IMR-90 (cell line): ENCODE results near the gene DZIP1L. TPM values are rescaled to one million over a fixed set of nuclear protein-coding genes. Genes with fewer than 3 reads are reported as not detected.

ENCODE experiments used
- ATAC-seq: fragments of 200-7000 bp; cut with Tn5 transposase; 2 replicates; pipeline ENCODE4 v1.9.1; 2020; ENCODE audit warnings: low read depth, mild to moderate bottlenecking, moderate library complexity
- BruUV-seq: library from RNA; stranded (reverse); fragments of 400-500 nt; replicated peaks from 2 replicates; lab custom pipeline; 2021; lab: Mats Ljungman, UMichigan
- CTCF ChIA-PET: fragments of 300-600 bp; formaldehyde crosslinking; extraction: SDS; loops from one replicate; lab custom pipeline; 2021; ENCODE audit warnings: antibody characterized with exemption; lab: Yijun Ruan, JAX
- POLR2A ChIA-PET: fragments of 300-600 bp; sonication (Branson Sonifier 250); formaldehyde crosslinking; loops from one replicate; lab custom pipeline; 2022; ENCODE audit warnings: antibody characterized with exemption; ENCODE audit not compliant: unreplicated experiment; lab: Charles Lee
- DNase-seq: peaks from one replicate; pipeline ENCODE4 v3.0.0; 2013
- H2AFZ ChIP-seq: replicated peaks from 2 replicates; pipeline ENCODE3; 2013; ENCODE audit warnings: low read length, mild to moderate bottlenecking; ENCODE audit not compliant: poor library complexity
- H2AK5ac ChIP-seq: 2 replicates; pipeline ENCODE4 v1.6.1; 2013; ENCODE audit warnings: low read depth, low read length, inconsistent platforms
- H2AK9ac ChIP-seq: replicated peaks from 2 replicates; pipeline ENCODE3; 2013; ENCODE audit warnings: mild to moderate bottlenecking, low read depth, low read length, moderate library complexity; ENCODE audit not compliant: poor library complexity
- H2BK120ac ChIP-seq: 2 replicates; pipeline ENCODE4 v1.6.1; 2013; ENCODE audit warnings: low read depth, low read length, inconsistent platforms
- H2BK15ac ChIP-seq: 3 replicates; pipeline ENCODE4 v1.6.1; 2013; ENCODE audit warnings: low read depth, low read length, inconsistent platforms
- H2BK20ac ChIP-seq: 2 replicates; pipeline ENCODE4 v1.6.1; 2013; ENCODE audit warnings: low read depth, mild to moderate bottlenecking, inconsistent platforms, low read length, moderate library complexity
- H2BK5ac ChIP-seq: 2 replicates; pipeline ENCODE4 v1.6.1; 2013; ENCODE audit warnings: mild to moderate bottlenecking, low read depth, low read length, inconsistent platforms; ENCODE audit not compliant: poor library complexity, severe bottlenecking
- H3K14ac ChIP-seq: replicated peaks from 2 replicates; pipeline ENCODE4 v1.6.1; 2013; ENCODE audit warnings: low read depth, low read length, inconsistent platforms
- H3K18ac ChIP-seq: 2 replicates; pipeline ENCODE4 v1.6.1; 2013; ENCODE audit warnings: low read depth, low read length, control low read depth
- H3K23ac ChIP-seq: 2 replicates; pipeline ENCODE4 v1.6.1; 2013; ENCODE audit warnings: low read depth, low read length, inconsistent platforms
- H3K27ac ChIP-seq: 2 replicates; pipeline ENCODE4 v1.5.1; 2013; ENCODE audit warnings: mild to moderate bottlenecking, control low read depth, low read length; ENCODE audit not compliant: insufficient read depth
- H3K27me3 ChIP-seq: 2 replicates; pipeline ENCODE4 v1.6.1; 2013; ENCODE audit warnings: low read length; ENCODE audit not compliant: control insufficient read depth, insufficient read depth
- H3K36me3 ChIP-seq: 2 replicates; pipeline ENCODE4 v1.6.1; 2013; ENCODE audit warnings: low read length, mixed read lengths; ENCODE audit not compliant: control insufficient read depth, insufficient read depth
- H3K4ac ChIP-seq: 2 replicates; pipeline ENCODE4 v1.6.1; 2013; ENCODE audit warnings: low read depth, low read length, inconsistent platforms
- H3K4me1 ChIP-seq: 2 replicates; pipeline ENCODE4 v1.6.1; 2013; ENCODE audit warnings: low read length, mixed read lengths; ENCODE audit not compliant: control insufficient read depth, insufficient read depth
- H3K4me2 ChIP-seq: 2 replicates; pipeline ENCODE4 v1.6.1; 2013; ENCODE audit warnings: low read depth, mild to moderate bottlenecking, control low read depth, low read length, moderate library complexity
- H3K4me3 ChIP-seq: 2 replicates; pipeline ENCODE4 v1.5.1; 2013; ENCODE audit warnings: low read depth, mild to moderate bottlenecking, control low read depth, low read length, moderate library complexity; ENCODE audit not compliant: insufficient read depth
- H3K56ac ChIP-seq: 2 replicates; pipeline ENCODE4 v1.6.1; 2013; ENCODE audit warnings: low read length, inconsistent platforms; ENCODE audit not compliant: insufficient read depth; ENCODE audit errors: extremely low read depth
- H3K79me1 ChIP-seq, 2 experiments: 2 replicates each; pipeline ENCODE4 v1.6.1; 2013; ENCODE audit warnings: low read length in 2 of 2, inconsistent platforms in 1 of 2, low read depth in 1 of 2
- H3K9ac ChIP-seq: 2 replicates; pipeline ENCODE4 v1.6.1; 2013; ENCODE audit warnings: low read depth, low read length, control low read depth
- H3K9me1 ChIP-seq: 2 replicates; pipeline ENCODE4 v1.6.1; 2013; ENCODE audit warnings: low read length, inconsistent platforms; ENCODE audit not compliant: insufficient read depth
- H3K9me3 ChIP-seq: 2 replicates; pipeline ENCODE4 v1.6.1; 2013; ENCODE audit warnings: low read length; ENCODE audit not compliant: control insufficient read depth, insufficient read depth
- H4K20me1 ChIP-seq: 2 replicates; pipeline ENCODE4 v1.6.1; 2013; ENCODE audit warnings: low read length, inconsistent platforms; ENCODE audit not compliant: insufficient read depth
- H4K5ac ChIP-seq: 2 replicates; pipeline ENCODE4 v1.6.1; 2013; ENCODE audit warnings: mild to moderate bottlenecking, low read depth, low read length, control low read depth
- H4K8ac ChIP-seq, 2 experiments: 2 replicates each; pipeline ENCODE4 v1.6.1; 2013; ENCODE audit warnings: low read depth in 2 of 2, low read length in 2 of 2, control low read depth in 1 of 2, inconsistent platforms in 1 of 2
- H4K91ac ChIP-seq: 2 replicates; pipeline ENCODE4 v1.6.1; 2013; ENCODE audit warnings: low read depth, low read length, inconsistent platforms; ENCODE audit not compliant: insufficient read depth
- BHLHE40 ChIP-seq: fragments of 150-350 bp; IDR thresholded peaks from 2 replicates; pipeline ENCODE4 v1.6.1; 2016; ENCODE audit warnings: mild to moderate bottlenecking, low read depth, low read length
- CEBPB ChIP-seq: IDR thresholded peaks from 2 replicates; pipeline ENCODE4 v1.6.1; 2012; ENCODE audit warnings: low read depth, low read length, improper control_type of control experiment
- CHD1 ChIP-seq: IDR thresholded peaks from 2 replicates; pipeline ENCODE4 v1.6.1; 2012; ENCODE audit warnings: low read depth, low read length, improper control_type of control experiment
- CTCF ChIP-seq: conservative IDR thresholded peaks from 2 replicates; pipeline ENCODE4 v1.5.1; 2012; ENCODE audit warnings: mild to moderate bottlenecking, low read depth, low read length, improper control_type of control experiment
- ELK1 ChIP-seq: fragments of 150-350 bp; IDR thresholded peaks from 2 replicates; pipeline ENCODE4 v1.6.1; 2016; ENCODE audit warnings: low read depth, mild to moderate bottlenecking, low read length, moderate library complexity, borderline replicate concordance
- FOS ChIP-seq: fragments of 150-350 bp; IDR thresholded peaks from 2 replicates; pipeline ENCODE4 v1.6.1; 2016; ENCODE audit warnings: low read depth, low read length
- MAFK ChIP-seq: IDR thresholded peaks from 2 replicates; pipeline ENCODE4 v1.6.1; 2012; ENCODE audit warnings: low read depth, low read length, improper control_type of control experiment
- MAZ ChIP-seq: IDR thresholded peaks from 2 replicates; pipeline ENCODE4 v1.6.1; 2012; ENCODE audit warnings: low read depth, mild to moderate bottlenecking, low read length, improper control_type of control experiment, moderate library complexity, borderline replicate concordance
- MXI1 ChIP-seq: IDR thresholded peaks from 2 replicates; pipeline ENCODE4 v1.6.1; 2012; ENCODE audit warnings: low read depth, mild to moderate bottlenecking, low read length, moderate library complexity, borderline replicate concordance
- NFE2L2 ChIP-seq: fragments of 150-350 bp; IDR thresholded peaks from 2 replicates; pipeline ENCODE4 v1.6.1; 2016; ENCODE audit warnings: low read depth, mild to moderate bottlenecking, low read length
- POLR2A ChIP-seq: IDR thresholded peaks from 2 replicates; pipeline ENCODE4 v1.6.1; 2012; ENCODE audit warnings: mild to moderate bottlenecking, low read depth, low read length
- RAD21 ChIP-seq: IDR thresholded peaks from 2 replicates; pipeline ENCODE4 v1.6.1; 2012; ENCODE audit warnings: low read length, improper control_type of control experiment
- RCOR1 ChIP-seq: IDR thresholded peaks from 2 replicates; pipeline ENCODE4 v1.6.1; 2012; ENCODE audit warnings: mild to moderate bottlenecking, low read length, improper control_type of control experiment; ENCODE audit not compliant: insufficient replicate concordance
- RFX5 ChIP-seq: IDR thresholded peaks from 2 replicates; pipeline ENCODE4 v1.8.0; 2012; ENCODE audit warnings: low read depth, mild to moderate bottlenecking, low read length, moderate library complexity
- SMC3 ChIP-seq: fragments of 150-350 bp; IDR thresholded peaks from 2 replicates; pipeline ENCODE4 v1.6.1; 2016; ENCODE audit warnings: low read depth, mild to moderate bottlenecking, antibody characterized with exemption, low read length, moderate library complexity
- USF2 ChIP-seq: fragments of 150-350 bp; IDR thresholded peaks from 2 replicates; pipeline ENCODE4 v1.6.1; 2017; ENCODE audit warnings: mild to moderate bottlenecking, antibody characterized with exemption, low read length, low read depth
- whole genome bisulfite sequencing, 2 experiments: methylation state at CpG; one replicate each; pipeline versions ENCODE4 v1.1.5 to v1.1.7; 2013; ENCODE audit warnings: missing lambda C conversion rate in 2 of 2; ENCODE audit not compliant: insufficient read length in 1 of 2; ENCODE audit errors: extremely low coverage in 2 of 2; 5-methylcytosine and 5-hydroxymethylcytosine counted together
- dilution Hi-C: fragments of 300-500 bp; cut with HindIII; formaldehyde crosslinking; loops from one replicate; pipeline ENCODE4 v1.14.3; 2018; ENCODE audit warnings: low sequenced_read_pairs; ENCODE audit not compliant: unreplicated experiment
- in situ Hi-C: fragments of 300-500 bp; cut with MboI; formaldehyde crosslinking; loops from 3 replicates; pipeline ENCODE4 v1.14.3; 2019; ENCODE audit warnings: low sequenced_read_pairs, inconsistent platforms, mixed read lengths
- intact Hi-C: fragments of 100-400 bp; cut with micrococcal nuclease; formaldehyde crosslinking; loops from 2 replicates; pipeline ENCODE4 v1.10.0; 2022
- polyA plus RNA-seq, 3 experiments: library from polyadenylated mRNA; depleted of rRNA; stranded (reverse); fragments of >200 nt; gene quantifications; 2 replicates each; pipeline ENCODE4 v1.2.3, GENCODE V29; 2012; ENCODE audit warnings: low replicate concordance in 1 of 3
- total RNA-seq: library from RNA; depleted of rRNA; stranded (reverse); fragments of >200 nt; gene quantifications from 2 replicates; pipeline ENCODE4 v1.2.3, GENCODE V29; 2012

Gene DZIP1L
- total and polyA plus RNA-seq, 2 of the 4 experiments (the other 2 are of a cell fraction): 12.9 to 14.7 TPM

- intact Hi-C loops: no loop called here
Observed at GRCh38 chr3:138165061-138165460, 49.7 kb upstream of the DZIP1L start.

More at GRCh38 chr3:138165061-138165460, 49.7 kb upstream of the DZIP1L start:
- Histone ChIP-seq H3K23ac (no peak overlapping the region), H4K91ac (no peak overlapping the region), H3K9ac (no peak overlapping the region), H2BK20ac (no peak overlapping the region), H4K20me1 (no peaks in the 10 kb centered on the region), H3K4me1 (no peaks in the 10 kb centered on the region), H3K14ac (no peak overlapping the region), H3K4ac (no peak overlapping the region), H3K27me3 (no peaks in the 10 kb centered on the region), H4K8ac (no peak overlapping the region), H3K4me2 (no peak overlapping the region), H2AFZ (no peak overlapping the region), H2BK120ac (no peak overlapping the region), H3K79me1 (peaks cover 0 to 9% of the 10 kb centered on the region in 2 experiments; a peak in 1 of 4 replicates), H2BK5ac (no peak overlapping the region), H3K9me1 (no peaks in the 10 kb centered on the region), H2AK9ac (no peak overlapping the region), H2BK15ac (no peak overlapping the region), H3K36me3 (peaks cover 35% of the 10 kb centered on the region), H2AK5ac (no peak overlapping the region), H3K27ac (no peak overlapping the region), H4K5ac (no peak overlapping the region), H3K56ac (no peak overlapping the region), H3K18ac (no peak overlapping the region), H3K4me3 (no peak overlapping the region), H3K9me3 (no peaks in the 10 kb centered on the region)
- POLR2A ChIA-PET: no interaction called here
- 100% methylated on average over 2 of the region's 2 CpGs; no CpG with 5 or more reads in 1 of the 2 experiments for WGBS, 2 experiments
- TF ChIP-seq USF2 (no peak), CEBPB (no peak), RCOR1 (no peak), MAZ (no peak), SMC3 (no peak), POLR2A (no peak), CTCF (no peak), MXI1 (no peak), RFX5 (no peak), NFE2L2 (no peak), RAD21 (no peak), BHLHE40 (no peak), ELK1 (no peak), FOS (no peak), CHD1 (no peak), MAFK (no peak)
- in situ Hi-C loops: no loop called here
- CTCF ChIA-PET: interaction anchor here (0.9 kb wide), 1 partner anchor 9 kb away, joined by 3 read pairs; no protein-coding TSS in a partner anchor
- dilution Hi-C loops: no loop called here
- ATAC-seq (no peak), DNase-seq (no peak)
- BruUV-seq: no TSS peak
